Neural cell (in vitro differentiated cells): Measurements from ENCODE around the gene RPA3.

Experiments
- CTCF ChIP-seq: fragments of 450-650 bp; IDR thresholded peaks from 2 replicates; pipeline ENCODE4 v1.5.1; 2014; ENCODE audit warnings: antibody characterized with exemption, mild to moderate bottlenecking, moderate library complexity; ENCODE audit not compliant: poor library complexity, severe bottlenecking
- EZH2 ChIP-seq: fragments of 200-600, 300-800 bp; shearing (Covaris generic), sonication (generic); IDR thresholded peaks from 2 replicates; pipeline ENCODE4 v1.6.1; 2014; ENCODE audit warnings: antibody characterized with exemption, low read length, borderline replicate concordance, mild to moderate bottlenecking; ENCODE audit not compliant: insufficient read depth, poor library complexity, severe bottlenecking

DNA sequence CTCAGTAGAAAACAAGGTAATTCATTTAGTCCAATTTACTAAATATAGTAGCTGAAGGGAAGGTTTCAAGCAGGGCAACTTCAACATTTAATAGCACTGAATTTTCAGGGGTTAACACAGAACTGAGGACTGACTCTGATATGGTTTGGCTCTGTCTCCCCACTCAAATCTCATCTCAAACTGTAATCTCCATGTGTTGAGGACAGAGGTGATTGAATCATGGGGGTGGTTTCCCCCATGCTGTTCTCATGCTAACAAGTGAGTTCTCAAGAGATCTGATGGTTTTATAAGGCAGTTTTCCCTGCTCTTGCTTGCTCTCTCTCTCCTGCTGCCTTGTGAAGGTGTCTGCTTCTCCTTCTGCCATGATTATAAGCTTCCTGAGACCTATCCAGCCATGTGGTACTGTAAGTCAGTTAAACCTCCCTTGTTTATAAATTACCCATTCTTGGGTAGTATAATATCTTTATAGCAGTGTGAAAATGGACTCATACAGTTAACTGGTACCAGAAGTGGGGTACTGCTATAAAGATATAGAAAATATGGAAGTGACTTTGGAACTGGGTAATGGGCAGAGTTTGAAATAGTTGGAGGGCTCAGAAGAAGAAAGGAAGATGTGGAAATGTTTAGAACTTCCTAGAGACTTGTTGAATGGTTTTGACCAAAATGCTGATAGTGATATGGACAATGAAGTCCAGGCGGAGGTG is 87.6 kb downstream of the RPA3 start:
- TF ChIP-seq CTCF: no peak
- TF ChIP-seq EZH2: no peak
